Kidney epithelial cell (primary cell): ENCODE results near the gene GLYATL3. TPM values are rescaled to one million over a fixed set of nuclear protein-coding genes. Genes with fewer than 3 reads are reported as not detected.

Source experiments
- DNase-seq: peaks from one replicate; pipeline ENCODE4 v3.0.0-alpha.2; 2010; ENCODE audit warnings: low read depth
- H3K27me3 ChIP-seq: 2 replicates; pipeline ENCODE4 v1.6.0; 2011; ENCODE audit warnings: low read length; ENCODE audit not compliant: control insufficient read depth, insufficient read depth
- H3K36me3 ChIP-seq: 2 replicates; pipeline ENCODE4 v1.5.1; 2011; ENCODE audit warnings: low read length; ENCODE audit not compliant: control insufficient read depth, insufficient read depth
- H3K4me3 ChIP-seq: 2 replicates; pipeline ENCODE4 v1.5.1; 2011; ENCODE audit warnings: low read depth, mild to moderate bottlenecking, control low read depth, low read length
- CTCF ChIP-seq: IDR thresholded peaks from 2 replicates; pipeline ENCODE4 v1.5.1; 2011; ENCODE audit warnings: mild to moderate bottlenecking, moderate library complexity, low read length, control low read depth, inconsistent platforms; ENCODE audit not compliant: insufficient read depth, poor library complexity, severe bottlenecking
- total RNA-seq: library from RNA; depleted of rRNA; stranded (reverse); fragments of >200 nt; gene quantifications from 2 replicates; pipeline ENCODE4 v1.2.3, GENCODE V29; 2015

GLYATL3 gene
- total RNA-seq, 1 donor from 2014 or later: not detected

GRCh38 chr6:49524541-49524940 is 24.8 kb downstream of the GLYATL3 start:
- no peaks in the 10 kb centered on the region for H3K36me3 ChIP-seq
- no peaks in the 10 kb centered on the region for H3K27me3 ChIP-seq
- no peak for TF ChIP-seq CTCF
- no peak overlapping the region for H3K4me3 ChIP-seq
- DNase-seq: no peak

GRCh38 chr6:49526598-49526997 is 26.9 kb downstream of the GLYATL3 start:
- Histone ChIP-seq H3K4me3 (no peak overlapping the region), H3K36me3 (no peaks in the 10 kb centered on the region), H3K27me3 (no peaks in the 10 kb centered on the region)
- TF ChIP-seq CTCF: no peak
- DNase-seq: no peak

GRCh38 chr6:49527320-49527719 is 27.6 kb downstream of the GLYATL3 start:
- H3K27me3 ChIP-seq: no peaks in the 10 kb centered on the region
- H3K4me3 ChIP-seq: no peak overlapping the region
- no peak for TF ChIP-seq CTCF
- no peaks in the 10 kb centered on the region for H3K36me3 ChIP-seq
- no peak for DNase-seq

GRCh38 chr6:49528571-49528970 is 28.8 kb downstream of the GLYATL3 start:
- TF ChIP-seq CTCF: no peak
- Histone ChIP-seq H3K27me3 (no peaks in the 10 kb centered on the region), H3K36me3 (no peaks in the 10 kb centered on the region), H3K4me3 (no peak overlapping the region)
- DNase-seq: no peak

- Histone ChIP-seq H3K4me3 (no peak overlapping the region), H3K27me3 (no peaks in the 10 kb centered on the region), H3K36me3 (no peaks in the 10 kb centered on the region)
- no peak for DNase-seq
- TF ChIP-seq CTCF: no peak
Observed at GRCh38 chr6:49530141-49530776, 30.5 kb downstream of the GLYATL3 start.
